Caco-2 (cell line): ENCODE data around the gene SPTBN1. TPM values are rescaled to one million over a fixed set of nuclear protein-coding genes. Genes with fewer than 3 reads are reported as not detected.

Source experiments
- BruUV-seq: library from RNA; stranded (reverse); fragments of 400-500 nt; replicated peaks from 2 replicates; lab custom pipeline; 2021; lab: Mats Ljungman, UMichigan
- CTCF ChIA-PET: fragments of 300-600 bp; sonication (Branson Sonifier 250); formaldehyde crosslinking; loops from one replicate; lab custom pipeline; 2022; ENCODE audit warnings: antibody characterized with exemption; lab: Charles Lee
- POLR2A ChIA-PET: fragments of 300-600 bp; sonication (Branson Sonifier 250); formaldehyde crosslinking; loops from one replicate; lab custom pipeline; 2022; ENCODE audit warnings: antibody characterized with exemption; lab: Charles Lee
- DNase-seq, 2 experiments: peaks; one replicate each; pipeline versions ENCODE4 v3.0.0 to v3.0.0-alpha.2; 2020 to 2022
- H3K27me3 ChIP-seq: replicated peaks from 2 replicates; pipeline ENCODE4 v1.6.0; 2011; ENCODE audit warnings: low read length; ENCODE audit not compliant: control insufficient read depth, insufficient read depth
- H3K36me3 ChIP-seq: 2 replicates; pipeline ENCODE4 v1.5.1; 2011; ENCODE audit warnings: low read length; ENCODE audit not compliant: control insufficient read depth, insufficient read depth
- H3K4me1 ChIP-seq: fragments of 250-450 bp; sonication (Bioruptor Pico); 2 replicates; pipeline ENCODE4 v1.5.1; 2020; ENCODE audit warnings: mild to moderate bottlenecking
- H3K4me3 ChIP-seq: 2 replicates; pipeline ENCODE4 v1.5.1; 2011; ENCODE audit warnings: low read depth, mild to moderate bottlenecking, control low read depth, low read length
- H3K9me3 ChIP-seq: fragments of 250-450 bp; sonication (Bioruptor Pico); 2 replicates; pipeline ENCODE4 v1.5.1; 2020; ENCODE audit warnings: mild to moderate bottlenecking, moderate library complexity
- H3K27ac Mint-ChIP-seq: one replicate; pipeline ENCODE4 v1.8.0; 2022; ENCODE audit warnings: mixed read lengths; ENCODE audit not compliant: unreplicated experiment
- H3K27me3 Mint-ChIP-seq: one replicate; pipeline ENCODE4 v1.8.0; 2022; ENCODE audit warnings: mixed read lengths; ENCODE audit not compliant: insufficient read depth, unreplicated experiment
- H3K36me3 Mint-ChIP-seq: one replicate; pipeline ENCODE4 v1.8.0; 2022; ENCODE audit warnings: mild to moderate bottlenecking, mixed read lengths; ENCODE audit not compliant: insufficient read depth, unreplicated experiment
- H3K4me1 Mint-ChIP-seq: one replicate; pipeline ENCODE4 v1.8.0; 2022; ENCODE audit warnings: low read depth, mixed read lengths; ENCODE audit not compliant: unreplicated experiment
- H3K4me3 Mint-ChIP-seq: one replicate; pipeline ENCODE4 v1.8.0; 2022; ENCODE audit warnings: mild to moderate bottlenecking, moderate library complexity, mixed read lengths; ENCODE audit not compliant: unreplicated experiment
- H3K9me3 Mint-ChIP-seq: one replicate; pipeline ENCODE4 v1.8.0; 2022; ENCODE audit warnings: mixed read lengths; ENCODE audit not compliant: unreplicated experiment
- CTCF ChIP-seq, 2 experiments: fragments of 200-600 bp in 1 of 2; IDR thresholded peaks; 1 replicate in 1 of 2; 2 replicates in 1 of 2; pipeline versions ENCODE4 v1.5.1 to v1.8.0; 2011 to 2022; ENCODE audit warnings: antibody characterized with exemption in 1 of 2, control low read depth in 1 of 2, inconsistent platforms in 1 of 2, low read depth in 1 of 2, low read length in 1 of 2, mild to moderate bottlenecking in 1 of 2, moderate library complexity in 1 of 2; ENCODE audit not compliant: insufficient read depth in 1 of 2, severe bottlenecking in 1 of 2, unreplicated experiment in 1 of 2
- intact Hi-C: fragments of 100-400 bp; cut with micrococcal nuclease; formaldehyde crosslinking; loops from one replicate; pipeline ENCODE4 v1.10.0; 2022; ENCODE audit not compliant: unreplicated experiment
- total RNA-seq: library from RNA; stranded (reverse); gene quantifications from 2 replicates; pipeline ENCODE4 v1.2.3, GENCODE V29; 2022

SPTBN1 gene
- total RNA-seq, 1 experiment from 2014 or later = 361 TPM

GRCh38 chr2:54512183-54512582 is 56.1 kb downstream of the SPTBN1 start:
- POLR2A ChIA-PET = interaction anchor here (0.5 kb wide), 1 partner anchor 48 kb away, joined by 3 read pairs; no protein-coding TSS in a partner anchor

GRCh38 chr2:54512663-54513362 is 56.7 kb downstream of the SPTBN1 start:
- DNase-seq = no peak
- no peak for TF ChIP-seq CTCF (IDR thresholded peaks at IDR 0.05; ENCODE audit: insufficient read depth in 1 of 2, low read depth in 1 of 2, low read length in 1 of 2, severe bottlenecking in 1 of 2, unreplicated experiment in 1 of 2)
- H3K4me1 ChIP-seq = peaks cover 12% of the 10 kb centered on the region; the same call in 1 of the 2 replicates
- Mint-ChIP-seq H3K4me3 (no peak overlapping the region), H3K27ac (no peak overlapping the region), H3K9me3 (no peaks in the 10 kb centered on the region), H3K4me1 (peaks cover 7% of the 10 kb centered on the region), H3K36me3 (no peaks in the 10 kb centered on the region), H3K27me3 (no peaks in the 10 kb centered on the region)
- ChIA-PET CTCF (interaction anchor here (0.7 kb wide), 1 partner anchor 12 kb away, joined by 3 read pairs; no protein-coding TSS in a partner anchor), POLR2A (no interaction called here)
- no peak overlapping the region for H3K4me3 ChIP-seq
- BruUV-seq = no TSS peak
- no peaks in the 10 kb centered on the region for H3K27me3 ChIP-seq
- intact Hi-C loops = no loop called here
- H3K9me3 ChIP-seq = no peaks in the 10 kb centered on the region; the same call in none of the 2 replicates
- H3K36me3 ChIP-seq = no peaks in the 10 kb centered on the region

More at GRCh38 chr2:54512183-54512582, 56.1 kb downstream of the SPTBN1 start:
- CTCF ChIA-PET = no interaction called here
- Histone ChIP-seq H3K9me3 (no peaks in the 10 kb centered on the region; the same call in none of the 2 replicates), H3K4me3 (no peak overlapping the region), H3K4me1 (peaks cover 12% of the 10 kb centered on the region; the same call in 1 of the 2 replicates), H3K36me3 (no peaks in the 10 kb centered on the region), H3K27me3 (no peaks in the 10 kb centered on the region)
- no peak overlapping the region for H3K27ac Mint-ChIP-seq
- H3K4me1 Mint-ChIP-seq = peaks cover 7% of the 10 kb centered on the region
- H3K27me3 Mint-ChIP-seq = no peaks in the 10 kb centered on the region
- BruUV-seq = no TSS peak
- no peak for TF ChIP-seq CTCF (IDR thresholded peaks at IDR 0.05; ENCODE audit: insufficient read depth in 1 of 2, low read depth in 1 of 2, low read length in 1 of 2, severe bottlenecking in 1 of 2, unreplicated experiment in 1 of 2)
- no peaks in the 10 kb centered on the region for H3K36me3 Mint-ChIP-seq
- no peaks in the 10 kb centered on the region for H3K9me3 Mint-ChIP-seq
- no peak for DNase-seq
- H3K4me3 Mint-ChIP-seq = no peak overlapping the region
- intact Hi-C loops = no loop called here

DNA sequence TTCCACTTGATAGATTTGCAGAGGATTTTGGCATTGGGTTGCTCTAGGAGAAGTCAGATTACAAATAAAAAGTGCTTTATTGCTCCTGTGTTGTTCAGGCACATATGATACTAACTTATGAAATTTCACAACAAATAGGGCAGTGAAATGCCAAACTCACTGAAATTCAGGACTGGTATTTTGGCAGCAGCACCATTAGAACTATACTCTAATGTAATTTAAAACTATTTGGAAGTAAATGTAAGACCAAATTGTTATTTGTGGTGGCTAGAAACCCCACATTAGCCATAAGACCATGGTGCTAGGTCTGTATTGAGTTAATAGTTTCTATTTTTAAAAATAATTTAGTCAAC is 57.2 kb downstream of the SPTBN1 start:
- H3K4me3 Mint-ChIP-seq = no peak overlapping the region
- no peaks in the 10 kb centered on the region for H3K27me3 ChIP-seq
- ChIA-PET CTCF (no interaction called here), POLR2A (no interaction called here)
- DNase-seq = no peak
- no peaks in the 10 kb centered on the region for H3K9me3 Mint-ChIP-seq
- peaks cover 12% of the 10 kb centered on the region; the same call in 1 of the 2 replicates for H3K4me1 ChIP-seq
- no peak for TF ChIP-seq CTCF (IDR thresholded peaks at IDR 0.05; ENCODE audit: insufficient read depth in 1 of 2, low read depth in 1 of 2, low read length in 1 of 2, severe bottlenecking in 1 of 2, unreplicated experiment in 1 of 2)
- H3K27ac Mint-ChIP-seq = no peak overlapping the region
- no peaks in the 10 kb centered on the region; the same call in none of the 2 replicates for H3K9me3 ChIP-seq
- BruUV-seq = no TSS peak
- H3K27me3 Mint-ChIP-seq = no peaks in the 10 kb centered on the region
- H3K4me1 Mint-ChIP-seq = peaks cover 7% of the 10 kb centered on the region
- intact Hi-C loops = no loop called here
- H3K36me3 ChIP-seq = no peaks in the 10 kb centered on the region
- H3K36me3 Mint-ChIP-seq = no peaks in the 10 kb centered on the region
- no peak overlapping the region for H3K4me3 ChIP-seq
